Measurements from ENCODE around the gene NEUROD2.

The NEUROD2 gene

DNA sequence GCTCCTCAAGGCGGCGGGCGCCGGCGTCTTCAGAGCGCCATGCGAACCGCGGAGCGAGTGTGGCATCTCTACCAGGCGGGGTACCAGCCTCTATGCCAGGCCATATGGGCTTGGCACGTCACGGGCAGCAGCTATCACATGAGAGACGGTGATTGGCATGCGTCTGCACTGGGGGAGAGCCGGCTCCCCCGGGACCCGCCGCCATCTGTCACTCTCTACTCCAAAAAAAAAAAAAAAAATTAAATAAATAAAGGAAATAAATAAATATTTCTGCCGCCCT lies at the start of gene NEUROD2:
NEUROD2 (minus strand) TSS at position 70 of the 280 bp plus-strand sequence. CDS start 1,321 bp downstream, outside the sequence.
- DNase-seq, result no peak

- no peak for DNase-seq
These were observed 47.4 kb upstream of the NEUROD2 start for GRCh38 chr17:39655105-39655504.

DNA sequence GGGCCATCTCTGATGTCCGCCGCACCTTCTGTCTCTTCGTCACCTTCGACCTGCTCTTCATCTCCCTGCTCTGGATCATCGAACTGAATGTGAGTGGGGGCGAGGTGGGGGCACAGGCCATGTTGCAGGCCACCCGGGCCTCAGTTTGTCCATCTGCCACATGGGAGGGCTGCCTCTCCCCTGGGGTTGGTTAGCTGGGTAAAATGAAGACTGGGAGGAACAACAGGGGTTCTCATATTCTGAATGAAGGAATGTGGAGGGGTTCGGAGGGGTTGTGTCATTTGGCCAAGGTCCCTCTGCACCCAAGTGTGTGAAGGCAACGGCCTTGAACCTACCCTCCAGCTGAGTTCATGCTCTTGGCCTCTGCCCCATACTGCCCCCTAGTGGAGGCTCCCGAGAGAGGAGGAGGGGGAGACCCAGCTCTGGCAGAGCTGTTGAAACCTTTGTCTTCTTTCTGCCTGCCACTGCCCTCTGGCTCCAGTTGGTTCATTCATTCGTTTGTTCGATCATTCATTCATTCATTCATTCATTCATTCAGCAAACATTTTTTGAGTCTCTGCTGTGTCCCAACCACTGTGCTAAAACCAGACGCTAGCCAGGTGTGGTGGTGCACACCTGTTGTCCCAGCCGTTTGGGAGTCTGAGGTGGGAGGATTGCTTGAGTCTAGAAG lies 46.1 kb upstream of the NEUROD2 start:
- no peak for DNase-seq

DNA sequence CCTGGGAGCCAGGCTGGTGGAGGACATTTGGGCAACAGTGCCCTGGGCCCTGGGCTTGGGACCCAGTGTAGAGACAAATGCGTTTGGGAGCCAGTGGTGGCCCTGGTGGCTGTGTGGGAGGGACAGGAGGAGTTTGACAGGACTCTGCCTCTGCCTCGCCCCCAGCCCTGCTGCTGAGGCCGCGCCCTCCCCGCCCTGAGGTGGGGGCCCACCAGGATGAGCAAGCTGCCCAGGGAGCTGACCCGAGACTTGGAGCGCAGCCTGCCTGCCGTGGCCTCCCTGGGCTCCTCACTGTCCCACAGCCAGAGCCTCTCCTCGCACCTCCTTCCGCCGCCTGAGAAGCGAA lies 45.6 kb upstream of the NEUROD2 start:
- no peak for DNase-seq

DNA sequence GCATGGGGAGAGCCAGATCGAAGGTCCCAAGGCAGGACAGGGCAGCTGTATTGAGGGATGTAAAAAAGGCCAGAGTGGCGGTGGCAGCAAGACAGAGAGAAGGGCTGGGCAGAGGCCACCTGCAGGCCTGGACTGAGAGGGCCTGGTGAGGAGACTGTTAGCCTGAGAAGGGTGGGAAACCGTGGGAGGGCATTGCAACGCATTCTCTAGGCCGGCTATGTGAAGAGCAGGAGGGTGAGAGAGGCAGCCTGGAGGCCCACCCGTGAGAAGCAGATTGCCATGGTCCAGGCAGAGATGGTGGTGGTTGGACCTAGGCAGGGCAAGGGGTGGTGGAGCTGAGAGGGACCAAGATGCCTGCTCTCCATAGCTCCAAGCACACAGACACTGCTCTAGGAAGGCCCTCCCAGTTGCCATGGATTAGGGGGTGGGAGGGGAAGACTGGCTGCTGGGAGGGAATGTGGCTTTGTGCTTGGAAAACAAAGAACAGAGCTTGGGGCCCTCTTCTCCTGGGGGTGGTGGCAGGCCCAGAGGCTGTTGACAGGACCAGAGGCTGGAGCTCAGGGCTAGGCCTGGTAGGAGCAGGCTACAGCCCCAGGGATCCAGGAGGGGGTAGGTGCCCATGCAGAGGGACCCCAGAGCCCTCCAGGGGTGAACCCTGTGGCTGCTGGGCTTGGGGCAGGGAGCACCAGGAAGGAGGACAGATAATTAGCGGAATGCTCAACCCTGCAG lies 45.0 kb upstream of the NEUROD2 start:
- no peak for DNase-seq

DNA sequence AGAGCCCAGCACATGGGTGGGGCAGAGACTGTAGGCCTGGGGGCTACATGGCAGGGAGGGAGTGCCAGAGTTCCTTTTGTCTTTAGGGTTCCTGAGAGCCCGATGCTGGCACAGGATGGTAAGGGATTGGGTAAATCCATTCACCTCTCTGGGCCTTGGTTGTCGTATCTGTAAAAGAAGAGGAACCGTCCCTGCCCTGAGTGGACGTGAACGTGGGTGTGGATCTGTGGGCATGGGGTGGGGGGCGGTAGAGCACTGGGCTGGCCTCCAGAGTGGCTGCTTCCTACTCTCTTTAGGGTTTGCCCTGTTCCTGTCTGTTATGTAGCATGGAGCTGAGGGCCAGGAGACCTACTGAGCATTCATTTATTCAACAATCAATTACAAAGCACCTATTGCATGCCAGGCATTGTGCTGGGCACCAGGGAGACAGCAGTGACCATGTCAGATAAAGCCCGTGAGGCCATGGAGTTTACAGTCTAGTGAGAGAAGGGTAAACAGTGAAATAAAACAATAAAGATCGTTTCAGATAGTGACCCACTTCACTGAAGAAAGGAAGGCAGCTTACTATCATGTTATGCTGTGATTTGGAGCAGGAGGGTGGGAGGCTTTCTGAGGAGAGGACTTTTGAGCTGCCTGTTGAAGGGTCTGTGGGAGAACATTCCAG lies 44.3 kb upstream of the NEUROD2 start:
- DNase-seq, result no peak

DNA sequence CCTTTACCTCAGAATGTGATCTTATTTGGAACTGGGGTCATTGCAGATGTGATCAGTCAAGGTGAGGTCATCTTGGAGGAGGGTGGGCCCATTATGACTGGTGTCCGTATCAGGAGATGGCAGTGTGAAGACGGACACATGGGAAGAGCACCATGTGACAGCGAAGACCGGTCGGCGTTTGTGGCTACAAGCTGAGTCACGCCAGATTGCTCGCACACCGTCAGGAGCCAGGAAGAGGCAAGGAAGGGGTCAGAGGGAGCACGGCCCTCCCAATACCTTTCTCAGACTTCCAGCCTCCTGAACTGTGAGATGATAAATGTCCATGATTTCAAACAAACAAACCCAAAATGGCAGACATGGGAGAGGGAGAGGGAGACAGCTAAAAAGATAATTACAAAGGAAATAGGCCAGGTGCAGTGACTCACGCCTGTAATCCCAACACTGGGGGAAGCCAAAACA lies 42.4 kb upstream of the NEUROD2 start:
- no peak for DNase-seq

DNA sequence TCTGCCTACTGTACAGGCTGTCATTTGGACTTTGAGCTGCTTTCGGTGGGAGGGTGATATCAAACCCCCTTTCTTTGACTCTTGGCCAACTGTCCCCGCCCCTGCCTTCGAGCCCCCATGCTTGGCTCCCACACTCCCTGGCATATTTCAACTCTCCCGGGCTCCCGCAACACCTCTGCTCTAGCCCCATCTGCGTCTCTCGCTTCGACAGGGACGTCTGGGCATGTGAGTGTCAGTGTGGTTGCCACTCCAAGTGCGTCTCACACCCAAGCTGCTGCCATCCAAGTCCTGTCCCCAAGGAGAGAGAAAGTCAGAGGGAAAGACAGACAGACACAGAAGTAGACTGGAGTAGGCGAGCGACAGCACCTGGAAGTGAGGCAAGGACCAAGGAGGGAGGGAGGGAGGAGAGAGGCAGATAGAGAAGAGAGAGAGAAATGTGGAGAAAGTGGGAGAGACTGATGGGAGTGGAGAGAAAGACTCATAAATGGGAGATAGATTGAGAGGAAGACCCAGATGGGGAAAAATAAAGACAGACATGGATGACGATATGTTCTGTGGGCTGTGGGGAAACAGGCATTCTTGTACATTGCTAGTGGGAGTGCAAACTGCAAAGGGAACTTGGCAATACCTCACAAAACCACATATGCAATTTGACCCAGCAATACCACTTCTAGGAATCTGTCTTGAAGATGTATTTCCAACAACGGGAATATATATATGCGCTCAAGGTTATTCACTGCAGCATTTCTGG lies 41.1 kb upstream of the NEUROD2 start:
- no peak for DNase-seq

GRCh38 chr17:39647256-39647655 lies 39.5 kb upstream of the NEUROD2 start:
- DNase-seq, result no peak

DNA sequence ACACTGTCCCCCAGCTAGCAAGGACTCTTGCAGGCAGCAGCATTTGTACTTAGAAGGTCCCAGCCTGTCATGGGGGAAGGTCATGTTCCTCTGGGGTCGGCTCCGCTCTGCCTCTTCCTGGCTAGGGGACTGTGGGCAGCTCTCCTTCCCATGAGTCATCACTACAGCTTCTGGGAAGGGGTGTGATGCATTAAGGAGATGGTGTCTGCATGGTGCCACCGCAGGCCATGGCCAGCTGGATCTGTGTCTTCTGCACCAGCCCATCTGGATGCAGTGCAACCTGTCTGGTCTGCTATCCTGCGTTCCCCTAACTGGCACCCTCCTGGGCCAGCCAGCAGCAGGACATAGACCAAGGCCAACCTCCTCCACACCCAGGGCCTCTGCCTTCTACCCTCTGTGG lies 35.6 kb upstream of the NEUROD2 start:
- DNase-seq, result no peak

DNA sequence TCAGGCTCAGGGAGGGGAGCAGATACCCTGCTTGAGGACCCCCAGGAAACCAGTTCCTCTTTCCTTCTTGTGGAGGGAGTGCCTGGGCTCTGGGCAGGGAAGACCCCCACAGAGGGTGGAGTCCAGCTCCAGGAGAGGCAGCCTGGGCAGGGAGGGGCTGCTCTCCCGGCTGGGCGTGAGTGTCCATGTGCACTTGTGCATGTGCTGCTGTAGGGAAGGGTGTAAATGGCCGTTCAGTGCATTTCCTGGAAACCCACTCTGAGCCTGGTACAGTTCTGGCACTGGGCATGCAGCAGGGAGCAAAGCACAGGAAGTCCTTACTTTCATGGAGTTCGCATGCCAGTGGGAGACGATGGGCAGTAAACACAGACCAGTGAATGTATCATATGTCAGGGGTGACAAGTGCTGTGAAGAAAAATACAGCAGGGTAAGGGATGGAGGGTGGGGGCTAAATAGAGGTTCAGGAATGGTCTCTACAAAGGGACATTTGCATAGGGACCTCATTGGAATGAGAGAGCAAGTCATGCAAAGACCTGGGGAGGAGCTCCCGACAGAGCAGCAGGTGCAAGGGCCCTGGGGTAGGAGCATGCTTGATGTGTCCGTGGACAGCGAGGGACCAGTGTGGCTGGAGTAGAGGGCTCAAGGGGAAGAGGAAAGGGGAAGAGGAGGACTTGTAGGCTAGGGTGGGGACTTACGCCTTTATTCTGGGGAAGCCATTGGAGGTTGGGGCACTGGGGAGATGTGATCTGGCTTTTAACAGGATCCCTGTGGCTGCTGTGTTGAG lies 34.8 kb upstream of the NEUROD2 start:
- no peak for DNase-seq

- DNase-seq, result no peak
These were observed 34.2 kb upstream of the NEUROD2 start for GRCh38 chr17:39641883-39642282.

DNA sequence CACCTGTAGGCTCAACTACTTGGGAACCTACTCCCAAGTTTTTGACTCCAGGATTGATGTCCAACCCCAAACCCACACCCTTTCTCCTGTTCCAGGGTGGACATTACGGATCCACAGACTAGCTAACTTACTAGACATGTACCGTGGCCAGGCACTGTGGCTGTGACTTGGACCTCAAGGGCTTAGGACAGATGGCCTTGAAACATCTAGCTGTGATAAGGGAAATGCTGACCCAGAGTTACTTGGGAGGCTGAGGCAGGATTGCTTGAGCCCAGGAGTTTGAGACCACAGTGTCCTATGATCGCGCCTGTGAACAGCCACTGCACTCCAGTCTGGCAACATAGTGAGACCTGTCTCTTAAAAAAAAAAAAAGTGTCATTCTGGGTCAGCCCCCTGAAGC lies 33.4 kb upstream of the NEUROD2 start:
- DNase-seq, result no peak

DNA sequence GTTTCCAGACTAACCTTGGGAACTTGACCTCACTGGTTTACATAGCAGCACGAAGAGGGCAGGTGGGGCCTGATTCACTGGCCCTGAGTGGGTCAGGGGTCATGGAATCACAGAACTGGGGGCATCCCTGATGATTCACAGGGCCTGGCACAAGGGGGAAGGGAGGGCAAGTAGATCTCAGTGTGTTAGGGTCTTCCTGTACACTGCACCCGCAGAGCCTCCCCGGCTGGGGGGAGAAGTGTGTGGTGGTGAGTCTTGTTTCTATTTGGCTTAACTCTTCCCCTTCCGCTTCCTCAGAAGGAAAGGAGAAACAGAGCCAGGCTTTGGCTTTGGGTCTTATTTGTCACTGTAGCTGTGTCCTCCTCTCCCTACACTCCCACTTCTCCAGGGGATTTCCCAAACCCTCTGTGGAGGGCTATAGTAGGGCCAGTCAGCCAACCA lies 32.9 kb upstream of the NEUROD2 start:
- no peak for DNase-seq

DNA sequence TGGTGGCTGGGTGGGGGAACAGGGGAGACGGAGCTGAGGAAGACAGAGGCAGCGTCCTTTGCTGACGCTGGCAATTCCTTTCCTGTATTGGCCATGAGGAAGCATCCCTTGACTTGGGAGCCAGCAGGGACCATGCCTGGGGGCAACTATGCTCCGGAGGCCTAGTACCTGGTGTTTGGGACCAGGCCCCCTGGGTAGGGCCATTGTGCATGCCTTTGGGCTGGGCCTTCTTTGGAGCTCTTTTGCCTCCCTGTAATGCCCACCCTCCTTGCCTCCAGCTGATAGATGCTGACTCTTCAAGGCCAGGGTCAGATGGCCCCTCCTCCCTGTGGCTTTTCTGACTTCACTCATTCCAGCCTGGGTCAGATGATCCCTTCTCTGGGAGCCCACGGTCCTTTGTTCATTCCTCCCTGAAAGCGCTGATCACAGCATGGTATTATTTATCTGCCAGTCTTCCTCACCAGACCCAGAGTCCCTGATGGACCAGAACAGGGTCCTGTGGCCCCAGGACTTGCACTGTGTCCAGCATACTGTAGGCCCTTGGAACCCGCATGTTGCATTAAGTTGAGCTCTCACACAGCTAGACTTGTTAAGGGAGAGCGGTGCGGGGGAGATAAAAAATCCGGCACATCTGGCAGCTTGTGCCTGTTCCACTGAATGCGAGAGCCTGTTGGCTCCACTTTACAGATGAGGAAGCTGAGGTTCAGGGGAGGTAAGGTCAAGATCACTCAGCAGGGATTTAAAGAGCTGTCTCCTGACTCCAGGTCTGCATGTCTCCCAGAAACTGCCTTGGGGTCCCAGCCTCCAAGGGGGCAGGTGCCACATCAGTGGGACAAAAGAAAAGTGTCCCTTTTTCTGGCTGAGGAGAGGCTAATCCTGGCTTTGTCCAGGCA lies 32.1 kb upstream of the NEUROD2 start:
- DNase-seq, result no peak

GRCh38 chr17:39639043-39639442 lies 31.3 kb upstream of the NEUROD2 start:
- no peak for DNase-seq

- DNase-seq, result no peak
These were observed 30.6 kb upstream of the NEUROD2 start for GRCh38 chr17:39638317-39638716.

DNA sequence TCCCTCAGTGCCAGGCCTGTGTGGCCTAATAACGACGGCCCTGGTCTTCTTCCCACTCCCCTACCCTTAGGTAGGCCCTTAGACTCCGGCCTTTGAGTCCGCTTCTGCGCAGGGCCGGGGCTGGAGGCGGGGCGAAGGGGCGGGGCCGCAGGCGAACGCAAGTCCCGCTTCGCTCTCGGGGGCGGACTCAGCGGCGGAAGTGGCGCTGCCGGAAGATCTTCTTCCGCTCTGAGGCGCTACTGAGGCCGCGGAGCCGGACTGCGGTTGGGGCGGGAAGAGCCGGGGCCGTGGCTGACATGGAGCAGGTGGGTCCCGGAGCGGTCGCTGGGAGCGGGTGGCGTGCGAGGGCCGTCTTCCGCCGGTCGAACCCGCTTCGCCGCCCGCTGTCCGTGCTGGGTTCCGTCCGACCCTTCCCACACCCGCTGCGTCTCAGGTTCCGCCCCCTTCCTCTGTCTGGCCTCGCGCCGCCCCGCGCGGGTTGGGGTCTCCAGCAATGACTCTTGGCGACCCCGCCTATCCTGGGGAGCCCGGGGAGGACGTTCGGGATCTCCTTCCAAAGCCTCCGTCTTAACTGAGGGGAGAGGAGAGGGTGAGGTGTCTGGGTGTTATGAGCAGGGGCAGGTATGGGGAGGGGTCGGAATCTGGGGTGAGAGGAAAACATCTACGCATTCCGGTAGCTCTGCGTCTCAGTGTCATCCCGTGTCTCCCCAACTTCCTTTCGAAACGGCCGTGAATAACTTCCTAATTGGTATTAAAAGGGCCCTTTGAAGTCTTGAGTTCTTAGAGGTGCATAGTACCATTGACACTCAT lies 29.4 kb upstream of the NEUROD2 start, which contains the start of gene STARD3:
STARD3 (plus strand) TSS at position 218 of the 810 bp plus-strand sequence. CDS start 16,388 bp downstream, outside the sequence.
- DNase-seq, result peak; percentile 40

- no peak for DNase-seq
These were observed 28.8 kb upstream of the NEUROD2 start for GRCh38 chr17:39636587-39636926.

GRCh38 chr17:39635614-39636176 lies 28.0 kb upstream of the NEUROD2 start:
- no peak for DNase-seq
